Measurements from ENCODE around the gene IQGAP1. TPM values are rescaled to one million over a fixed set of nuclear protein-coding genes. Genes with fewer than 3 reads are reported as not detected.

IQGAP1 gene
- total RNA-seq, 4 donors from 2014 or later: 220 to 320 (median 295) TPM

DNA sequence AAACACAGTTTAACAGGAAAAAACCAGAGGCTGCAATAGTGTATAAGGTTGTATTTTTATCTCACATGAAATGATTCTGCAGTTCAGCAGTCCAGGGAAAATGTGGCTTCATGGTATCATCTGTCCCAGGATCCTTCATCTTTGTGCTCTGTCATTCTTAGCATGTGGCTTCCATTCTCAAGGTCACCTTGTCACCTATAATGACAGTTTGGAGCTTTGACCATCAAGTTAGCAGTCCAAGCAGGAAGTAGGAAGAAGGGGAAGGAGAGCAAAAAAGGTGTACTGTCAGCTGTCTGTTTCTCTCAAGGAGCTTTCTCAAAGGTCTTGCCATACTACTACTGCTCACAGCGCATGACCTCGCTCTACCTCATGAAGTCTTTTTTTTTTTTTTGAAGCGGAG is 83.1 kb downstream of the IQGAP1 start:
- no peak for ATAC-seq (ENCODE audit: low FRiP score)
- TF ChIP-seq, protein P1, sequence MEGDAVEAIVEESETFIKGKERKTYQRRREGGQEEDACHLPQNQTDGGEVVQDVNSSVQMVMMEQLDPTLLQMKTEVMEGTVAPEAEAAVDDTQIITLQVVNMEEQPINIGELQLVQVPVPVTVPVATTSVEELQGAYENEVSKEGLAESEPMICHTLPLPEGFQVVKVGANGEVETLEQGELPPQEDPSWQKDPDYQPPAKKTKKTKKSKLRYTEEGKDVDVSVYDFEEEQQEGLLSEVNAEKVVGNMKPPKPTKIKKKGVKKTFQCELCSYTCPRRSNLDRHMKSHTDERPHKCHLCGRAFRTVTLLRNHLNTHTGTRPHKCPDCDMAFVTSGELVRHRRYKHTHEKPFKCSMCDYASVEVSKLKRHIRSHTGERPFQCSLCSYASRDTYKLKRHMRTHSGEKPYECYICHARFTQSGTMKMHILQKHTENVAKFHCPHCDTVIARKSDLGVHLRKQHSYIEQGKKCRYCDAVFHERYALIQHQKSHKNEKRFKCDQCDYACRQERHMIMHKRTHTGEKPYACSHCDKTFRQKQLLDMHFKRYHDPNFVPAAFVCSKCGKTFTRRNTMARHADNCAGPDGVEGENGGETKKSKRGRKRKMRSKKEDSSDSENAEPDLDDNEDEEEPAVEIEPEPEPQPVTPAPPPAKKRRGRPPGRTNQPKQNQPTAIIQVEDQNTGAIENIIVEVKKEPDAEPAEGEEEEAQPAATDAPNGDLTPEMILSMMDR (IDR thresholded peaks at IDR 0.05): no peak
- no peak for DNase-seq (ENCODE audit: low spot score)

DNA sequence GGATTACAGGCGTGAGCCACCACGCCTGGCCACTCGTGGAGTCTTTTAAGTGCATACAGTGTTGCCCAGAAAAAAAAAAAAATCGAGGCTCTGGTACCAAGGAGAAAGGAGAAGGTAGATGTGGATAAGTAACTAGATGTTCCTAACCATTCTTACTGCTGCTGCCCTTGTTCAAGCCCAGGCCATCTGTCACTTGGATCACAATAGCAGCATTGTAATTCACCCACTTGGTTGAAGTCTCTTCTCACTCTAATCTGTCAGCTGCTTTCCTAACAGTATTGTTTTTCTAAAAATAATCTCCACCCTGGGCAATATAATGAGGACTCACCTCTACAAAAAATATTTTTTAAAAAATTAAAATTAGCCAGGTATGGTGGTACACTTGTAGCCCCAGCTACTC is 83.7 kb downstream of the IQGAP1 start:
- TF ChIP-seq, protein P1 (IDR thresholded peaks at IDR 0.05): no peak
- ATAC-seq (ENCODE audit: low FRiP score) (no peak), DNase-seq (ENCODE audit: low spot score) (no peak)

DNA sequence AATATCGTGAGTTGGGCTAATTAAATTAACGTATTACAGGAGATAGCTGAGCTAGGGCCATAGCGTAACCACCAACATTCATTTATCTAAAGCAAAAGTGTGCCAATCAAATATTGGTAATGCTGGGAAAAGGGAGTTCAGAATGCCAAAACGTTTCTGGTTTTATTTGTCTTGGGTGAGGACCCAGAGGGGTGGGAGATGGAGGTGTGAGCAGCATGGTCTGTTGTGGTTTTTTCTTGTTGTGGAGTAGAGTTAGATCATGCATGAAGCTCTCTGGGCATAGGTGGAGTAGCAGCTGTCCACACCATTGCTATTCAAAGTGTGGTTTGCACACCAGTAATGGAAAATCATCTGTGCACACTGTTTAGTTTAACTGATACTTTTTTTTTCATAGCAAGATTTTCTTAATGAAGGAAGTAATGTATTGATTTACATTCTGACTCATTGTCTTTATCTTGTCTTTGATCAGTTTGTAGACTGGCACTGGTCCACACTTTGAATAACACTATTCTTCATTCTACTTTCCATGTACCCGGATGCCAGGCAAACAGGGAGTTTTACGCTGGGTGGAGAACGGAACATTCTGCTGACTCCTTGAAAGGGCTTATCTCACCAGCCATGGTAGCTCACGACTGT is 90.9 kb downstream of the IQGAP1 start:
- TF ChIP-seq, protein P1 (IDR thresholded peaks at IDR 0.05): no peak
- ATAC-seq (ENCODE audit: low FRiP score): no peak
- no peak for DNase-seq (ENCODE audit: low spot score)

DNA sequence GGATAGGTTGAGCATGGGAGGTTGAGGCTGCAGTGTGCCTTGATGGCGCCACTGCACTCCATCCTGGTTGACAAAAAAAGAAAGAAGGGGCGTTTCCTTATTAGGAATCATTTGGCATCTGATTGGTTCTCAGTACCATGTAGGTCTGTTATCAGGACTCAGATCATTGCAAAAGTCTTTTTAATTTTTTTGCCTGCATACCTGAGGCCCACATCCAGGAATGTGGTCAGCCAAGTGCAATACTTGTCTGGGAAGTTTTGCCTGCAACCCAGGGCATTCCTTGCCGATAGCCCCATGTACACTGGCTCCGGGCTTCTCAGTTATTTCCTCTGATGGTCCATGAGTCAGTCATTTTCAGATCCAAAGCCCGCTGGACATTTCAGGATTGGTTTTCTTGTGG is 91.6 kb downstream of the IQGAP1 start:
- no peak for ATAC-seq (ENCODE audit: low FRiP score)

DNA sequence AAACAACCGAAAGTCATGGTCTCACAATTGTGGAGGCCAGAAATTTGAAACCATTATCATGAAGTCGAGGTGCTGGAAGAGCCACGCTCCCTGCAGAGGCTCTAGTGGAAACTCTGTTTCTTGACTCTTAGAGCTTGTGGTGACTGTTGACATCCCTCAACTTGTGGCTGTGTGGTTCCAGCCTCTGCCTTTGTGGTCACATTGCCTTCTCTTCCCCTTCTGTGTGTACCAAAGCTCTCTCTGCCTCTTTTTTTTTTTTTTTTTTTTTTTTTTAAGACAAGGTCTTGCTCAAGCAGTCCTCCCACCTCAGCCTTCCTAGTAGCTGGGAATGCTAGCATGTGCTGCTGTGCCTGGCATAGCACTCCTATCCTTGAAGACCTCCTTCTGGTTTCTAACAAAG is 93.0 kb downstream of the IQGAP1 start:
- TF ChIP-seq, protein P1 (IDR thresholded peaks at IDR 0.05): no peak
- no peak for ATAC-seq (ENCODE audit: low FRiP score)
- no peak for DNase-seq (ENCODE audit: low spot score)

More for the DNA sequence above, 91.6 kb downstream of the IQGAP1 start:
- TF ChIP-seq, protein P1 (IDR thresholded peaks at IDR 0.05): no peak
- DNase-seq (ENCODE audit: low spot score): no peak

DNA sequence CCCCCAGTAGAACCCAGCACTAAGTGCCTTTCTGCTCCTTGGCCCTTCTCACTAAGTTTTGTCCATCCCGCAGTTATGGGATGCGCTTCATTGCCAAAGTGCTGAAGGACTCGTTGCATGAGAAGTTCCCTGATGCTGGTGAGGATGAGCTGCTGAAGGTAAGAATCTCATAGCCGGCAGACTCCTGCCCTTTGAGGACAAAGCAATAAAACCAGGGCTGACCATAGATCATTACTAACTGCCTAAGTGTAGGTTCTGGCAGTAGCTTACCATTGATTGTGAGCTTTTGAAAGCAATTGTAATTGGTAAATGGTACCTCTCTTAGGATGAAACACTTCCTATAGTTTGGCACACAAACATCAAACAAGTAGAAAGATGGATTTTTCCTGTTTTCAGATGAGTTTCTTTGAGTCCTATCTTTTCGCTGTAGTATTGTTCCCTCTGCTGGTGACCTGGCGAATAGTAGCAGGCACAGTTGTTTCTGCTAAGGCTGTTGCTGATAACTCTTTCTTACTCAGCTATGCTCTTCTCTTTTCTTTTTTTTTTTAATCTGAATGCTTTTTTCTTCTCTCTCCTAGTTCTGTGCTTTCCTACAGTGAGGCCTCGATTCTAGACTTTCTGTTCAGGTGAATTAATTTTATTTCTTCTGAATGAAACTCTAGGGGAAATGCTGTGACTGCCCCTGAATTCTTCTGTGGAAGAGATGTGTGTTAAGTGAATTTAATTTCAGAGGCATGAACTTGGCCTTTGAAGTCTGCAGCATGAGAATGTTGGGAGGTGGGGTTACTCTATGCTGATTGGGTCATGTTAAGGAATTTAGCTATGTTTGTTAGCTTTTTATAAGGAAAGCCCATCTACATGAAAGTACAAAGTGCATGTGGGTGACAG is 94.3 kb downstream of the IQGAP1 start:
- no peak for DNase-seq (ENCODE audit: low spot score)
- no peak for ATAC-seq (ENCODE audit: low FRiP score)
- TF ChIP-seq, protein P1 (IDR thresholded peaks at IDR 0.05): peak in 2 of 3 donors; percentile 9 to 51

DNA sequence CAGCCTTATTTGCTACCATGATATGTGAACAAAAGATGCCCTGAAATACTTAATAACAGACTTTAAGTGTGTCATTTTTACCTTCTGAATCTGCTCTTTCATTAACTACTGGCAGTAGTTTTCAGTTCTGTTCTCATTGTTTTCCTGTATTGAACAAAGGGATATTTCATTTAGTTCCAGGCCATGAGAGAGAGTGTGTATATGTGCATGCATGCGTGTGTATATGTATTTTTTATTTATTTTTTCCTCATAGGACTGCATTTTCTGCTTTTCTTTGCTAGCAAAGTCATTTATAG is 94.9 kb downstream of the IQGAP1 start:
- DNase-seq (ENCODE audit: low spot score) (no peak), ATAC-seq (ENCODE audit: low FRiP score) (no peak)
- TF ChIP-seq, protein P1 (IDR thresholded peaks at IDR 0.05): no peak

Data from omental fat pad (tissue), 4 donors.